LNCaP clone FGC (cell line): ENCODE data around the gene PAEP.

Experiments
- DNase-seq: peaks from one replicate; pipeline ENCODE4 v3.0.0-alpha.2; 2011; ENCODE audit warnings: low read depth
- H3K4me3 ChIP-seq: 2 replicates; pipeline ENCODE4 v1.5.1; 2011; ENCODE audit warnings: mild to moderate bottlenecking, low read depth, low read length, control low read depth
- CTCF ChIP-seq: IDR thresholded peaks from 2 replicates; pipeline ENCODE4 v1.5.1; 2012; ENCODE audit warnings: mild to moderate bottlenecking; ENCODE audit not compliant: control insufficient read depth, insufficient read depth; ENCODE audit errors: extremely low read depth

The PAEP gene

DNA sequence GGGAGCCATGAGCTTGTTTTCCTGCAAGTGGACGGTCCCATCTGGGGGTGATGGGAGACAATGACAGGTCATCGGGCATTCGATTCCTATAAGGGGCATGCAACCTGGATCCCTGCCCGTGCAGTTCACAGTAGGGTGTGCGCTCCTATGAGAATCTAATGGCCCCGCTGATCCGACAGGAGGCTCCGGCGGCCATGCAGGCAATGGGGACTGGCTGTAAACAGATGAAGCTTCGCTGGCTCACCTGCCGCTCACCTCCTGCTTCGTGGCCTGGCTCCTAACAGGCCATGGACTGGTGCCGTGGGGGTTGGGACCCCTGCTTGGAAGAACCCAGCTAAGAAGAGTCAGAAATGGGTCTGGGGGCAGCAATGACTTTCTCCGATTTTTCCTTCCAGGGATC lies 21.0 kb downstream of the PAEP start:
- no peak for TF ChIP-seq CTCF
- no peak for DNase-seq
- H3K4me3 ChIP-seq, result no peak overlapping the region

GRCh38 chr9:135582966-135583687 lies 21.6 kb downstream of the PAEP start:
- no peak for TF ChIP-seq CTCF
- H3K4me3 ChIP-seq, result no peak overlapping the region
- no peak for DNase-seq

DNA sequence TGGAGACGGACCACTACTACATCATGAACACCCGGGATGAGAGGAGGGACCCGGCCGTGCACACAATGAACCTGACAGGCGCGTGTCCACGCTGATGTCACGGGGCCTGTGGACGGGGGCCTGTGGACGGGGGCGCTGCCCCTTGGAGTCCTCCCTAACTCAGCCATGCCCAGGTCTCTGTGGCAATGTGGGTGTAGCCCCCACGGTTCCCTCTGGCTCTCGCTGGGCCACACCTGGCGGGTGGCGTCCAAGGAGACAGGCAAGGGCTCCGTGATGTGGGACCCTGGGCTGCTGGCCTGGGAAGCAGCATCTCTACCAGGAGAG lies 22.1 kb downstream of the PAEP start:
- no peak for TF ChIP-seq CTCF
- no peak overlapping the region for H3K4me3 ChIP-seq
- DNase-seq, result no peak

DNA sequence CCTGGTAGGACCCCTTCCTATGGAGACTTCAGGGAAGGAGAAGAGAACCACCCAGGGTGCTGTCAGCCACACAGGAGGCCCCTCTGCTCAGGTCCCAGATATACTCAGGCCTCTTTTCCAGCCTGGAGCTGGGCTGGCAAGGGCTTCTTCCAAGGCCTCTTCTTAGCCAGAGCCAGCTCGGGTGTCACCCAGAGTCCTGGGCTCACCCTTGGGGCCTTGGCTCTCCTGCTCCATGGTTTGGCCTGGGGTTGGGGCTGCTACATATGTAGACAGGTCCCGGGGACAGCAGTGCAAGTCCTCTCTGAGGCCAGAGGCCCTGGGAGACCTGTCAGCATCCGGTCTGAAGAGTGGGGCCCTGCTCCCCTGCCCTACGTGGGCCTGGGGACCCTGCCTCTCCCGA lies 22.8 kb downstream of the PAEP start:
- no peak for TF ChIP-seq CTCF
- H3K4me3 ChIP-seq, result no peak overlapping the region
- DNase-seq, result no peak

DNA sequence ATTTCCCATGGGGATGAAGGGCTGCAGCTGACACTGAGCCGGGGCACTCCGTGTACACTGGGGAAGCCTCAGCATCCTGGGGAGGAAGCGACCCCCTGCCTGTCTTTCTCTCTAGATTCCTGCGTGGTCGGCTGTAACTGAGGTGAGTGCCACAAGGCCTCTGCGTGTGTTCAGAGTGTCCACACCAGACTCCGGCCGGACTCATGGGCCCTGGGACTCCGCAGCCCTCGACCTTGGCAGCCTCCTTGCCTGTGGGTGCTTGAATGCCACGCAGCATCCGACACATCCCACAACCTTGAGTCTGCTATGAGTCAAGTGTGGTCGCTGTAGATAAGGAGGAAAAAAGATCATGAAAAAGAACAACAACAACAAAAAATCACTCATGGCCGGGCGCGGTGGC lies 23.4 kb downstream of the PAEP start:
- DNase-seq, result no peak
- TF ChIP-seq CTCF, result no peak
- no peak overlapping the region for H3K4me3 ChIP-seq

DNA sequence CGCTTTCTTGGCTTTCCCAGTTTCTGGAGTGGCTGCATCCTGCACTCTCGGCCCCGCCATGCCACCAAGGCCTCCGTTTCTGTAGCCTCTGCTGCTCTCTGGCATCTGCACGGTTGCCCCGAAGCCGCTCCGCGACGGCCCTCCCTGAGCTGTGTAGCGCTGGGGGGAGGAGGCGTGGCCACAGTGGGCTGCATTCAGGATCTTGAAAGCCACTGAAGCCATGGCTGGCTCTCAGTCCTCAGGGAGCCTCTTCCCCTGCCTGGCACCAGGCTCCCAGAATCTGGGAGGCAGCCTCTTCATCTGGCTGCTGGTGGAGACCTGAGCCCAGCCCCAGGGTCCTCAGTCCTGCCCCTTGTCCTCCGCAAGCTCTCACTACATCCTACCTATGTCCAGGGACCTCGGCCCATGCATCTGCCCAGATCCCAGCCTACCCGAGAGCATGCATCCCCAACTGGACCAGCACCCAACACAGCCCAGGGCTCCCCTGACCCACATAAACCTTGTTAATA lies 25.1 kb downstream of the PAEP start:
- no peak overlapping the region for H3K4me3 ChIP-seq
- DNase-seq, result no peak
- TF ChIP-seq CTCF, result no peak

- no peak for TF ChIP-seq CTCF
- no peak overlapping the region for H3K4me3 ChIP-seq
- no peak for DNase-seq
These were observed 26.1 kb downstream of the PAEP start for GRCh38 chr9:135587658-135588057.
